ENCODE data around the gene MRPS27. TPM values are rescaled to one million over a fixed set of nuclear protein-coding genes. Genes with fewer than 3 reads are reported as not detected.
"Not testable (repeated sequence)": the region's sequence is repeated elsewhere in the genome, so short reads cannot be mapped to it uniquely, and the experiment has no call there.

Gene MRPS27
- total RNA-seq, 1 donor from 2014 or later: 46.7 TPM

GRCh38 chr5:72325566-72326305 lies 5.7 kb upstream of the MRPS27 start:
- peak; percentile 89 for DNase-seq

DNA sequence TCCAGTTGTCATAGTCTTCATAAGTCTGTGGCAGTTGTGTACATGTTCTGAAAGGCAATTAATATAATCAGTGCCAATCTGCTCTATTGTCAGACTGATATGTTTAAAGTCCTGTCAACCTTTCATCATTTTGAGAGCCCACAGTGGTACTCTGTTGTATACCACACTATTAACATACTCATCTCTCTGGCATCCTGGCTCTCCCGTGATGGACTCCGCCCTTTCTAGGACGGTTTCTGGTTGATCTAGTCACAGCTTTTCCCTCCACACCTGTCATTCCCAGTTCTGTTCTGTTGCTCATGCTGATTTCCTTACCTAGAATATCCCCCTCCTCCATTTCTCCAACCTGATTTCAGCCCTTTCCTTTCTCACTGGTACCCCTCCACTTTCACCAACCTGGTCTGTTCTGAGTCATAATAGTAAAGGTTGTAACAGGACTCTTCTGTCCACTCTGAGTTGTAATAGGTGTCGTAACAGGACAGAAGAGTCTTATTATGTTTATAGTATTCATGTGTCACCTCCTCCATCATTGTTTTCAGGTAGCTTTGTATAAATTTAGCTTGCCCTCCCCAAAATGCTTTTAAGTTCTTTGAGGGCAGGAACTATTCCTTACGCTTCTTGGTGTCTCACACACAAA lies 4.3 kb upstream of the MRPS27 start:
- DNase-seq: no peak

GRCh38 chr5:72319435-72319975 lies 535 bp downstream of the MRPS27 start:
- DNase-seq: peak; percentile 43

- DNase-seq: peak; percentile 43
Measured at GRCh38 chr5:72314571-72315172, 5.4 kb downstream of the MRPS27 start.

DNA sequence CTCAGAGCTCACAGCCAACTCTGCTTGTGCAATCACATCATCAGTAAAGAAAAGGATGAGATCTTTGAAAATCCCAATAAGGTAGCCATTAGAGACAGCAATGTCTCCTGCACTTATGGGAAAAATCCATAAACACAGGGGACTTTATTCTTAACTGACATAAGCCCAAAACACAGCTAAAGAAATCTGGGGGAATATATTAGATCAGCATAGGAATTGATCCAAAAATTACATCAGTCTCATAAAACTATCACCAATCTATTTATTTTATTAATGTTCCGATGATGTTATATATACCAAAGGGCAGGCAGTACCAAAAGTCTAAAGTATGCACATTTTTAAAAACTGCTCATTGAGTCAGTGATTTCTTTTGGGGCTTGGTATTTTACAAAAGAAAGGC lies 6.9 kb downstream of the MRPS27 start:
- peak; percentile 95 for DNase-seq

DNA sequence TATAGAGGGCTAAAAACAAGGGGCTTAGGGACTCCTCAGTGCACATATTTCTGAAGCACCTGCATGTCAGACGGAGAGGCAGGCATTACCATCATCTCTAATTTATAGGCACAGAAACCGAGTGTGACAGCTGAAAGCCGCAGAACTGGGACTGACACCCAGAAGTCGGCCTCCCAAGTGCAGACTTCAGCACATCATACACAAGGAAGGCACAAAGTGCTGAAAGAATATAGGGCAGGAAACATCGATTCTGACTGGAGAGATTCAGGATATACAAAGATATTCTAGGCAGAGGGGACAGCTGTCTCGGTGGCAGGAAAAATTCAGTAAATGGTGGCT lies 11.2 kb downstream of the MRPS27 start:
- DNase-seq: no peak

DNA sequence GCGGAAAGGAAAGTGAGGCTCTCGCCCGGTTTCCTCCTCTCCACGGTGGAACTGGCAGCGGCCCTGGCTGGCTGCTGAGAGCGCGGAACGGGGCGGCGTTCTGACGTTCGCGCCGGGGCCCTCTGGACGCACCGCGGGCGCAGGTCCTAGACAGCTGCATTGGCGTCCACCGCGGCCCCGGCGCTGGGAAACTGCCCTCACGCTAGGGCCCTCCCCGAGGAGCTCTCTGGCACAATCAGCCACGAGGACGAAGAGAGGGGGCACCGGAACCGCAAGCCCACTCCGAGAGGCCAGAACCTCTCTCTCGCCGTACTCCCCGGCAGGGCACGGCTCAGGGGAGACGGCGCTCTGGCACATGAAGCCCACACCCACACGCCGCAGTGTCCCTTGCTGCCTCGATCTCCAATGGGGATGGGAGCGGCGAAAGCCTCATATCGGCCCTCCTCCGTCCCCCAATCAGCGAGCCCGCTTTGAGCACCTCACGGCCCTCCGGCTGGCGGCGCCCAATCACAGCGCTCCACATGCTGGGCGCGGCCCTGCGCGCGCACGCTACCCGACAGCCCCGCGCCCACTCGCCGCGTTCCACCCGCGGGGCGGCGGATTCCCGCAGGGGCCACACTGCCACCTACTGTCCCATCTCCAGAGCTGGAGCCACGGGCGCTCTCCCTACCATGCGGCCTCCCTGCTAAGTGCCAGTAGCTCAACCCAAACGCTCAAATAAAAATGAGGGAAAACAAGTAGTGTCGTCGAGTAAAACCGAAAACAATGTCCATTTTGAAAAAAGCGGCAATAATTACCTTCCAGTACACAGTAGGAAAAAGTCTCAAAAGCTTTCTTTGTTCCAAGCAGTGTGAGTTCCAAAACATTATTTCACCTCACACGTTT lies 11.8 kb downstream of the MRPS27 start:
- DNase-seq: peak; percentile 97

DNA sequence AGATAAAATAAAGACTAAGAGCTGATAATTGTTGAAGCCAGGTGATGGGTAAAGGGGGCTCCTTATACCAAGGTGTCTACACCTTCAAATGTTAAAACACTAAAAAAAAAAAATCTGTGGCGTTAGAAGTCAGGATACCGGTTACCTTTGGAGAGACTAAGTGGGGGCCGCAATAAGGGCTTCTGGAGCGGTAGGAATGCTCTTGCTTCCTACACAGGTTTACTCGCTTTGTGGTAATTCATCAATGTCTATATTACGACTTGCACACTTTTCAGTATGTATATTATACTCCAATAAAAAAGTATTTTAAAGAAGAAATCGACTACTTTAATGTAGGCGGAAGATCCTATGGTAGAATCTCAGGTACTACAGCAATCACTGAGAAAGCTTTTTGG lies 12.5 kb downstream of the MRPS27 start:
- DNase-seq: no peak

GRCh38 chr5:72305194-72306142 lies 14.6 kb downstream of the MRPS27 start:
- no peak for DNase-seq

- DNase-seq: no peak
Measured at GRCh38 chr5:72302171-72302570, 17.9 kb downstream of the MRPS27 start.

- no peak for DNase-seq
Measured at GRCh38 chr5:72301557-72301956, 18.5 kb downstream of the MRPS27 start.

DNA sequence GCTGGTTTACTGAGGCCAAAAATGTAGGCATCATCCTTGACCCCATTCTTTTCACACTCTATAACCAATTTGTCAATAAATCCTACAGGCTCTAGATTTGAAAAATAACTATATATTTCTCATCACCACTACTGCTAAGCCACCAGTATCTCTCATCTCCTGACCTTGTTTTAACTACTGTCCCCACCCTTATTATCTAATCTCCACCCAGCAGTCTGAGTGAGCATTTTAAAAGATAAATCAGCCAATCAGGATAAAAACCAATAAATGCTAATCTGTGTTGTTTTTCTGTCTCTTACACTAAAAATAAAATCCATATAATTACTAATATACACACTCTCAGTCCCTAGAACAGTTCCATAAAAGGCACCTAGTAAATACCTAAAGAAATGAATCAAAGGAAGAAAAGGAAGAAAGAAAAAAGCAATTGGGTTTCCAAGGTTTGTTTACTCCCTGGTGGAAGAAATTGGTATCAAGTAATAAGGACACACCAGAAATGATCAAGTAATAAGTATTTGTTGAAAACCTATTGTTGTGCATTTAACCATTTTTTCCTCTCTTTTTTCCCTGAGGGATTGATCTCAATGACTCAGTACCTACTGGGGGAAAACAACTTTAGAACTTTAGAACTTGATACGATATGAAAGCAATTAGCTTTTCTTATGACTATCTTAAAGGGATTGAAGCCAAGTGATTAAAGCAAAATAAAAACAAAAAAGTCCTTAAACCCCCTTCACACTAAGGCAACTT lies 19.3 kb downstream of the MRPS27 start:
- DNase-seq: no peak

DNA sequence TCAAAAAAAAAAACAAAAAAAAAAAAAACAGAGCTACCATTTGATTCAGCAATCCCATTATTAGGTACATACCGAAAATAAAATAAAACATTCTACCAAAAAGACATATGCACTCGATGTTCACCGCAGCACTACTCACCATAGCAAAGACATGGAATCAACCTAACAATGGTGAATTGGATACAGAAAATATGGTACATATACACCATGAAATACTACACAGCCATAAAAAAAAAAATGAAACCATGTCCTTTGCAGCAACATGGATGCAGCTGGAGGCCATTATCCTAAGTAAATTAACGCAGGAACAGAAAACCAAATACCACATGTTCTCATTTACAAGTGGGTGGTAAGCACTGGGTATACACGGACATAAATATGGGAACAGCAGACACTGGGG lies 21.3 kb downstream of the MRPS27 start:
- no peak for DNase-seq

GRCh38 chr5:72298136-72298535 lies 21.9 kb downstream of the MRPS27 start:
- DNase-seq: not testable (repeated sequence)

DNA sequence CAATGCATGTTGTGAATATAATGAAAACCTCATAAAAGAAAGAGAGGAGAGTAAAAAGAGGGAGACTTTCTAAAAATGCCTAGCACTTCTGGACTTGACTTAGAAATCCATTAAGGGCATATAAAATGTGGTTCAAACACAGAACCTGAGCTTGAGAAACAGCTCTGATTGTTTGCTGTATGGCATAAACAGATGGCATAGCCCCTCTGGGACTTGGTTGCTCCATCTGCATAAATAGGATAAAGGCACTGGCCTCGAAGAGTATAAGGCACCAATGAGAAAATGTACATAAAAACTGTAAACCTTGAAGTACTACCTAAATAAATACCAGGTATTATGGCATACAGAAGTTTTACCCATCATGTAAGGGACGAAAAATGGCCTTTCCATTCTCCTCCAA lies 23.8 kb downstream of the MRPS27 start:
- DNase-seq: no peak

- DNase-seq: no peak
Measured at GRCh38 chr5:72295539-72295938, 24.5 kb downstream of the MRPS27 start.

DNA sequence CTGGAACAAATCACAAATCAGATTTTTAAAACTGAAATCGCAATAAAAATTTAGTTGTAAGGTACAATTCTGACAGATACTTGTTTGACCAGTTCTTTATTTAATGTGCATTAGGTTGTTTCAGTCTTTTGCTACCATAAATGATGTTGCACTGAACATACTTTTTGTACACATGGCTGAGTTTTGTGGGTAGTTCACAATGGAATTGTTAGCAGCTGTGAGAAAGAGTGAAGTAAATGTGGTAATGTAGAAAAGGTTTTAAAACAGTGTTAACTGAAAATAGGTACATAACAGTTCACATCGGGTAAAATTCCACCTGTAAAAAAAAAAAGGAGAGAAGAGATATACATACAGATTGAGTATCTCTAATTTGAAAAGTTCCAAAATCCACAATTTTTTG lies 25.6 kb downstream of the MRPS27 start:
- no peak for DNase-seq

DNA sequence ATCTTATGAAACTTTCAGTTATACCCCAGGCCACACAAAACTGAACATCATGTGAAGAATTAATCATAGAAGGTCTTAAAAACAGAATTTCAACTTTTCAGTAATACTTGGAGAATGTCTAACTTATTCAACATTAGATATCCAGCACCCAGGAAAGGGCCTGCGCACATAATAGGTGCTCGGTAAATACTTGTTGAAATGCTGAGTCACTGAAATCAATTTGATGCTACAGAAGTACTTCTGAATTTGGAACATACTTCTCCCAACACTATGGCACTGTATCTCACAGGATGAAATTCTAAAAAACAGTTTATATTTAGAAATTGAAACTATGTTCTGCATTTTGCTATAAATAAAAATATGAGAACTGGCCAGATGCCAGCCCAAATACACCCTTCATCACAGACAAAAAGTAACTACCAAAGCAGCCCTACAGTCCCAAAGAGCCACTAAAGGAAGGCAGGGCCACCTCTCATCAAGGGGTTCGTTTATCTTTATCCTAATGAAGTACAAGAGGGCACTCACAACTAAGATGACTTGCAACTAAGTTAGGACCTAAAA lies 26.5 kb downstream of the MRPS27 start:
- no peak for DNase-seq

- no peak for DNase-seq
Measured at GRCh38 chr5:72292411-72292810, 27.6 kb downstream of the MRPS27 start.

DNA sequence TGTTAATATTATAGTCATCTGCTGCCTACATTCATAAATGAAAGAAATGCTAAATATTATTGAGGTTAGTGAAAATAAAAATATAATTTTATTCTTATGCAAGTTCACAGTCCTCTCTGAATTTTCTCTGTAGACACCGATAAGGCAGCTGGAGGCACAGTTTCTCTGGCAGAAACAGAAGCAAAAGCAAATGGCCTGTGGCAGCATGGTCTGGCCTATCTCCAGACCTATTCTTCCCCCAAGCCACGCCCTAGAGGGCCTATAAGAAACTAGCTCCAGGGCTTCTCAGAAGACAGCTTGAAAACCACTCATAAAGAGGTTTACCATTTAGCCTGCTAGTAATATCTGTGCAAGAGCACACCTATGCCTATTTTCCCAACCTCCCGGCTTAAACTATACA lies 28.4 kb downstream of the MRPS27 start:
- DNase-seq: no peak

All from skin of body (tissue), 2 donors.